Posterior vena cava (tissue), 2 donors: ENCODE results near the gene TGFA. TPM values are rescaled to one million over a fixed set of nuclear protein-coding genes. Genes with fewer than 3 reads are reported as not detected.

Source experiments
- DNase-seq: peaks from one replicate; pipeline ENCODE4 v3.0.0-alpha.2; 2020; ENCODE audit warnings: low spot score
- intact Hi-C, 2 donors: fragments of 100-400 bp; cut with DNase I; formaldehyde crosslinking; loops; one replicate each; pipeline versions ENCODE4 v1.14.1 to v1.14.2; 2022 to 2023
- total RNA-seq, 2 donors: library from RNA; stranded (reverse); fragmentation: NEBNext Ultra II Directional; extraction: Animal tissue kit (Norgen Biotek cat#: 25700); gene quantifications; one replicate each; pipeline ENCODE4 v1.2.1, GENCODE V29; 2021
- donor health status: DM: yes; HTN: yes; CAD: no.
- donor health status: DM: yes; HTN: yes; CAD: no.

The TGFA gene
- total RNA-seq, 2 donors from 2014 or later: 0.71 to 1.4 TPM

GRCh38 chr2:70504750-70505149, 48.9 kb downstream of the TGFA start:
- intact Hi-C loops: no loop called here
- DNase-seq: no peak

- no peak for DNase-seq
- intact Hi-C loops: no loop called here
Observed at GRCh38 chr2:70503896-70504295, 49.7 kb downstream of the TGFA start.

- intact Hi-C loops: no loop called here
Observed at GRCh38 chr2:70501728-70502127, 51.9 kb downstream of the TGFA start.

GRCh38 chr2:70501215-70501614, 52.4 kb downstream of the TGFA start:
- DNase-seq: no peak
- intact Hi-C loops: no loop called here

More at GRCh38 chr2:70501728-70502127, 51.9 kb downstream of the TGFA start:
- no peak for DNase-seq

GRCh38 chr2:70499253-70499652, 54.4 kb downstream of the TGFA start:
- intact Hi-C loops: no loop called here
- no peak for DNase-seq

- intact Hi-C loops: no loop called here
- DNase-seq: no peak
Observed at GRCh38 chr2:70498528-70498927, 55.1 kb downstream of the TGFA start.

GRCh38 chr2:70498054-70498453, 55.6 kb downstream of the TGFA start:
- DNase-seq: no peak
- intact Hi-C loops: no loop called here

GRCh38 chr2:70496819-70497218, 56.8 kb downstream of the TGFA start:
- intact Hi-C loops: no loop called here
- no peak for DNase-seq

GRCh38 chr2:70494293-70494886, 59.2 kb downstream of the TGFA start:
- intact Hi-C loops: no loop called here
- no peak for DNase-seq

GRCh38 chr2:70490381-70490780, 63.2 kb downstream of the TGFA start:
- intact Hi-C loops: no loop called here
- DNase-seq: no peak

GRCh38 chr2:70489165-70489564, 64.5 kb downstream of the TGFA start:
- DNase-seq: no peak
- intact Hi-C loops: no loop called here

- no peak for DNase-seq
- intact Hi-C loops: no loop called here
Observed at GRCh38 chr2:70484086-70484485, 69.5 kb downstream of the TGFA start.

- no peak for DNase-seq
- intact Hi-C loops: no loop called here
Observed at GRCh38 chr2:70482401-70482800, 71.2 kb downstream of the TGFA start.

- intact Hi-C loops: no loop called here
- no peak for DNase-seq
Observed at GRCh38 chr2:70480468-70480867, 73.2 kb downstream of the TGFA start.

GRCh38 chr2:70479816-70480215, 73.8 kb downstream of the TGFA start:
- intact Hi-C loops: no loop called here
- DNase-seq: no peak

- DNase-seq: no peak
- intact Hi-C loops: no loop called here
Observed at GRCh38 chr2:70477441-70477844, 76.2 kb downstream of the TGFA start.

GRCh38 chr2:70475266-70475665, 78.4 kb downstream of the TGFA start:
- no peak for DNase-seq
- intact Hi-C loops: no loop called here

- DNase-seq: no peak
- intact Hi-C loops: no loop called here
Observed at GRCh38 chr2:70474256-70474848, 79.3 kb downstream of the TGFA start.

- no peak for DNase-seq
- intact Hi-C loops: no loop called here
Observed at GRCh38 chr2:70473101-70473722, 80.4 kb downstream of the TGFA start.

GRCh38 chr2:70472221-70472890, 81.3 kb downstream of the TGFA start:
- DNase-seq: no peak
- intact Hi-C loops: no loop called here

- intact Hi-C loops: no loop called here
- no peak for DNase-seq
Observed at GRCh38 chr2:70471129-70471528, 82.5 kb downstream of the TGFA start.
